NCI-H2107 (cell line): ENCODE measurements around the gene SVBP.
"Not testable (repeated sequence)": the region's sequence is repeated elsewhere in the genome, so short reads cannot be mapped to it uniquely, and the experiment has no call there.

Source experiments
- DNase-seq: peaks from one replicate; lab custom pipeline; 2025; lab: John Stamatoyannopoulos, UW

The SVBP gene

GRCh38 chr1:42816585-42817439 is at the start of gene SVBP, which contains the start of gene ERMAP:
TSS of gene SVBP (minus strand) at chr1:42817397. CDS start at chr1:42816544, 853 bp downstream.
TSS of gene ERMAP (plus strand) at chr1:42817122. CDS start at chr1:42830449, 13,327 bp downstream.
- peak; percentile 81 for DNase-seq

GRCh38 chr1:42866549-42866948 is 49.4 kb upstream of the SVBP start:
- no peak for DNase-seq

GRCh38 chr1:42861014-42861399 is 43.8 kb upstream of the SVBP start:
- no peak for DNase-seq

GRCh38 chr1:42860339-42861013 is 43.3 kb upstream of the SVBP start:
- no peak for DNase-seq

- DNase-seq, result not testable (repeated sequence)
Measured at GRCh38 chr1:42859366-42859765, 42.2 kb upstream of the SVBP start.

- DNase-seq, result not testable (repeated sequence)
Measured at GRCh38 chr1:42856554-42856953, 39.4 kb upstream of the SVBP start.

GRCh38 chr1:42853116-42853884 is 36.1 kb upstream of the SVBP start:
- DNase-seq, result no peak

GRCh38 chr1:42852608-42852980 is 35.4 kb upstream of the SVBP start:
- DNase-seq, result no peak

GRCh38 chr1:42851960-42852607 is 34.9 kb upstream of the SVBP start:
- no peak for DNase-seq

GRCh38 chr1:42851420-42851819 is 34.2 kb upstream of the SVBP start:
- no peak for DNase-seq

- no peak for DNase-seq
Measured at GRCh38 chr1:42849944-42850343, 32.7 kb upstream of the SVBP start.

GRCh38 chr1:42848823-42849537 is 31.8 kb upstream of the SVBP start:
- DNase-seq, result no peak

- no peak for DNase-seq
Measured at GRCh38 chr1:42847721-42848460, 30.7 kb upstream of the SVBP start.

- DNase-seq, result no peak
Measured at GRCh38 chr1:42847111-42847595, 30.0 kb upstream of the SVBP start.

GRCh38 chr1:42846257-42847110 is 29.3 kb upstream of the SVBP start, which contains the start of gene ZNF691:
TSS of gene ZNF691 (plus strand) at chr1:42846613. CDS start at chr1:42849659, 3,046 bp downstream.
- peak; percentile 93 for DNase-seq

- DNase-seq, result no peak
Measured at GRCh38 chr1:42845866-42846256, 28.7 kb upstream of the SVBP start.

- no peak for DNase-seq
Measured at GRCh38 chr1:42845193-42845592, 28.0 kb upstream of the SVBP start.

- no peak for DNase-seq
Measured at GRCh38 chr1:42844592-42845140, 27.5 kb upstream of the SVBP start.
